ENCODE data around the gene CXCL10. TPM values are rescaled to one million over a fixed set of nuclear protein-coding genes. Genes with fewer than 3 reads are reported as not detected.
"Not testable (repeated sequence)": the region's sequence is repeated elsewhere in the genome, so short reads cannot be mapped to it uniquely, and the experiment has no call there.

CXCL10 gene
- total RNA-seq, 4 donors from 2014 or later, result 1.8 TPM; not detected in 3

GRCh38 chr4:76055016-76055415 is 31.7 kb upstream of the CXCL10 start:
- no peaks in the 10 kb centered on the region for H3K27me3 ChIP-seq
- H3K4me3 ChIP-seq, result no peak overlapping the region
- DNase-seq, result no peak
- peaks cover 0 to 6% (median 0%) of the 10 kb centered on the region in 4 donors for H3K4me1 ChIP-seq
- H3K36me3 ChIP-seq, result no peaks in the 10 kb centered on the region
- TF ChIP-seq POLR2A (IDR thresholded peaks at IDR 0.05) (no peak), CTCF (IDR thresholded peaks at IDR 0.05) (no peak)
- H3K27ac ChIP-seq, result no peak overlapping the region
- no peaks in the 10 kb centered on the region for H3K9me3 ChIP-seq

- DNase-seq, result no peak
- TF ChIP-seq CTCF (IDR thresholded peaks at IDR 0.05), result no peak
- no peak for TF ChIP-seq POLR2A (IDR thresholded peaks at IDR 0.05)
- no peak overlapping the region for H3K4me3 ChIP-seq
- no peak overlapping the region for H3K27ac ChIP-seq
- no peaks in the 10 kb centered on the region for H3K4me1 ChIP-seq
- no peaks in the 10 kb centered on the region for H3K27me3 ChIP-seq
- H3K9me3 ChIP-seq, result no peaks in the 10 kb centered on the region
- H3K36me3 ChIP-seq, result no peaks in the 10 kb centered on the region
These were observed 30.4 kb upstream of the CXCL10 start for GRCh38 chr4:76053730-76054129.

GRCh38 chr4:76050560-76051050 is 27.3 kb upstream of the CXCL10 start:
- not testable (repeated sequence) for H3K36me3 ChIP-seq, H3K27me3 ChIP-seq, DNase-seq, H3K27ac ChIP-seq, H3K4me1 ChIP-seq, H3K9me3 ChIP-seq, H3K4me3 ChIP-seq

GRCh38 chr4:76049860-76050416 is 26.6 kb upstream of the CXCL10 start:
- H3K27ac ChIP-seq, H3K4me1 ChIP-seq, H3K9me3 ChIP-seq: not testable (repeated sequence)

DNA sequence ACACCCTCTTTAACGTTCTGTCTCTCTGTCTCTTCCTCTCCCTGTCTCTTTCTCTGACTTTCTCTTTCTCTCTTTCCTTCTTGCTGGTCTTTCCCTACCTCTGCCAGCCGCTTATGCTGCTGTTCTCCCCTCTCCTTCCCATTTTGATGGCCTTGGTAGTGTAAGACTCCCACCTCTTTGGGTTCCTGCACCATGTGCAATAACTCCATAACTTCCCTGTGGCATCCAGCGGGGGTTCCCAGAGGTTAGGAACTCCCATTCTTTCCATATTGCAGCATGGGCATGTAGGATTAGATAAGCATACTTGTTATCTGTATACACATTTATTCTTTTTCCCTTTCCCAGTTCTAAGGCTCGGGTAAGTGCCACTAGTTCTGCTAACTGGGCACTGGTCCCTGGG is 21.4 kb upstream of the CXCL10 start:
- not testable (repeated sequence) for H3K27ac ChIP-seq, H3K36me3 ChIP-seq, DNase-seq, H3K4me1 ChIP-seq, H3K27me3 ChIP-seq, H3K9me3 ChIP-seq, H3K4me3 ChIP-seq

More at GRCh38 chr4:76049860-76050416, 26.6 kb upstream of the CXCL10 start:
- not testable (repeated sequence) for H3K4me3 ChIP-seq, DNase-seq, H3K27me3 ChIP-seq, H3K36me3 ChIP-seq

DNA sequence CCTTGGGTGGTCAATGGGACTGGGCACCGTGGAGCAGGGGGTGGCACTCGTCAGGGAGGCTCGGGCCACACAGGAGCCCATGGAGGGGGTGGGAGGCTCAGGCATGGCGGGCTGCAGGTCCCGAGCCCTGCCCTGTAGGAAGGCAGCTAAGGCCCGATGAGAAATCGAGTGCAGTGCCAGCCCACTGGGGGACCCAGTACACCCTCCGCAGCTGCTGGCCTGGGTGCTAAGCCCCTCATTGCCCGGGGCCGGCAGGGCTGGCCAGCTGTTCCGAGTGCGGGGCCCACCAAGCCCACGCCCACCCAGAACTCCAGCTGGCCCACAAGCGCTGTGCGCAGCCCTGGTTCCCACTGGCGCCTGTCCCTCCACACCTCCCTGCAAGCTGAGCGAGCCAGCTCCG is 20.0 kb upstream of the CXCL10 start:
- H3K9me3 ChIP-seq, H3K27ac ChIP-seq, H3K36me3 ChIP-seq, H3K27me3 ChIP-seq, DNase-seq, H3K4me1 ChIP-seq, H3K4me3 ChIP-seq: not testable (repeated sequence)

- H3K4me3 ChIP-seq, DNase-seq, H3K36me3 ChIP-seq, H3K27ac ChIP-seq, H3K4me1 ChIP-seq, H3K27me3 ChIP-seq, H3K9me3 ChIP-seq: not testable (repeated sequence)
These were observed 19.1 kb upstream of the CXCL10 start for GRCh38 chr4:76042241-76042998.

DNA sequence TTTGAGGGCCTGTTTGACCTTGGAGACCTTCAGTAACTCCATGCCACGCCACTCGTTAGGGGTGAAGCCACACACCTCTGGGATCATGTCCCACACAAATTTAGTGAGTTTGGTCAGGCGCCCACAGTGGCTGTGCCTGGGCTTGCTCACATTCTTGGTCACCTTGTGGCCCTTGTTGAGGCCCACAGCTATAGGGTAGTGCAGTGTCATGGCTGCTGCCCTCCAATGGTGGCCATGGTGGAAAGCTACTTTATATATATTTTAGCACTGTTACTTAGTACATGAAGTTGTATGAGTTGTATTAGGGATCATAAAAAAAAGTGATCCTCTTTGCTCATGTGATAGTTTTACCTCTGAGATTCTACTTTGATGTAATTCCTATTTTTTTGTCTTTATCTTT is 13.6 kb upstream of the CXCL10 start:
- no peak for TF ChIP-seq CTCF (IDR thresholded peaks at IDR 0.05)
- no peak for TF ChIP-seq POLR2A (IDR thresholded peaks at IDR 0.05)
- Histone ChIP-seq H3K27me3 (no peaks in the 10 kb centered on the region), H3K4me1 (peaks cover 0 to 7% (median 0%) of the 10 kb centered on the region in 4 donors), H3K27ac (no peak overlapping the region), H3K9me3 (no peaks in the 10 kb centered on the region), H3K36me3 (no peaks in the 10 kb centered on the region), H3K4me3 (no peak overlapping the region)
- DNase-seq, result no peak

Measured in Peyer's patch (tissue), 4 donors.